Measurements from ENCODE around the gene SGTA.
"Not testable (repeated sequence)": the region's sequence is repeated elsewhere in the genome, so short reads cannot be mapped to it uniquely, and the experiment has no call there.

The SGTA gene

DNA sequence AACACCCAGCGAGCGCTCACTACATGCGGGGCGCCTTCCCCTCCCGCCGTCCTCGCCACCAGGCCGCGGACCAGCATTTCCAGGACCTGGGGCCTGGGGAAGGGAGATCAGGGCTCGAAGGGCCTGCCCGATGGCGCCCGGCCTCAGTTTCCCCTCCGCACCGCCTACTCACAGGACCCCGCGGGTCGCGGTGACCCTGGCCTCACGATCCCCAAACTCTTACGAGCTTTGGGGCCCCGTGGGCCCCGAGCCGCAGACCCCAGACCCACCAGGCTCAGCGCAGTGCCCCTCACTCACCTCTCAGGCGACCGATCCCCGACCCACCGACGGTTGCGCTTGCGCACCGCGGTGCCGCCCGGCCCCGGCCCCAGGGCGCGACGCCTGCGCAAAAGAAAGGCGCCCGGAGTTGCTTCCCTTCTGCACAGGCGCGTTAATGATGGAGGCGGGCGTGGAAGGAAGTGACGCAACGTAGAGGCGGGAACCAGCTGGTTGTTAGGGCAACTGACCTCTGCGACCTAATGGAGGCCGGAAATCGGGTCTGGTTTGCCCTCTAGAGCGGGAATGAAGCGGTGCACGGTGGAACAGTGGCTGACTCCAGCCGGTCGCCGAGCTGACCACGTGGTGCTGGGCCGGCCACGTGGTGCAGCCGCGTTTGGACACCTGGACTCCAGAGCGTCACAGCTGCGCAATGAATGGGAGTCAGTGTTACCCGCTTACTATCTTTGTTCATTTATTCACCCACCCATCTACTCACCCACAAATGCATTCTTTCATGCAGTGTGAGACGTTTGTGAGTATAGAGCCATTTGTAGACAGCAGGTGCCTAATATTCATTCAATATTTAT lies at the start of gene SGTA:
Gene SGTA, minus strand, starts transcription at position 338 of the 845 bp plus-strand sequence. CDS start 14,205 bp downstream, outside the sequence.
- DNase-seq = peak; percentile 97 to 98

- DNase-seq = no peak
These were observed 44.9 kb upstream of the SGTA start for GRCh38 chr19:2827840-2828489.

- no peak for DNase-seq
These were observed 43.9 kb upstream of the SGTA start for GRCh38 chr19:2827022-2827421.

DNA sequence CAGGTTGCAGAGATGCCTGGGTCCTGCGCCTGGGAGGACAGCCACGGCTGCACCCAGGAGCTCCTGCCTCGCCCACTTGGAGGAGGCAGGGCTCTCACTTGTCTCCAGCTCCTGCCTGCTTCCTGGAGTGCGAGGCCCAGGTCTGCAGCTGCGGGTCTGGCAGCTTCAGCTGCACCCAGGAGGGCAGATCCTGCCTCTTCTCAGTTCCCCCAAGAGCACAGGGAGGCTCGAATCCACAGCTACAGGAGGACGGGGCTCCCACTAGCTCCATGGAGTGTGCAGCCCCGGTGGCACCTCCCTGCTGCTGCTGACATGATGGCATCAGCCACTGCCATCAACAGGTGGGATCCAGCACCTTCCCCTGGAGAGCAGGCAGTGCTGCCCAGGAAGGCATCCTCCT lies 41.1 kb upstream of the SGTA start:
- no peak for DNase-seq

- no peak for DNase-seq
These were observed 40.6 kb upstream of the SGTA start for GRCh38 chr19:2823646-2824045.

DNA sequence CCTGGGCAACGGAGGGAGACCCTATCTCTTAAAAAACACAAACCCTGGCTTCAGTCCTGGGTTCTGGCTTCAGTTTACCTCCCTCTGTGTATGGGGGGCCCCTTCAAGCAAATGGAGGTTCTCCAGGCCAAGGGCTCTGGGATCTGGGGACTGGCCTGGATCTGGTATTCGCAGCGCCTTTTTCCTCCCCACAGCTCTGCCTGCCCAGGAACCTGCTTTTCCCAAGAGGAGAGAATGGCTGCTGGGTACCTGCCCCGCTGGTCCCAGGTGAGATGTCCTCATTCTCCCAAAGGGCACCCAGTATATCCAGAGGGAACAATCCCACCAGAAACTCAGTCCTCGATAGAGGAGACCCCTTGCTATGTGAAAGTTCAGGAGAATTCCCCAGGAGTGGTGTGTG lies 39.8 kb upstream of the SGTA start:
- DNase-seq = no peak

GRCh38 chr19:2820112-2820702 lies 37.1 kb upstream of the SGTA start:
- peak in 1 of 2 experiments; percentile 47 for DNase-seq

DNA sequence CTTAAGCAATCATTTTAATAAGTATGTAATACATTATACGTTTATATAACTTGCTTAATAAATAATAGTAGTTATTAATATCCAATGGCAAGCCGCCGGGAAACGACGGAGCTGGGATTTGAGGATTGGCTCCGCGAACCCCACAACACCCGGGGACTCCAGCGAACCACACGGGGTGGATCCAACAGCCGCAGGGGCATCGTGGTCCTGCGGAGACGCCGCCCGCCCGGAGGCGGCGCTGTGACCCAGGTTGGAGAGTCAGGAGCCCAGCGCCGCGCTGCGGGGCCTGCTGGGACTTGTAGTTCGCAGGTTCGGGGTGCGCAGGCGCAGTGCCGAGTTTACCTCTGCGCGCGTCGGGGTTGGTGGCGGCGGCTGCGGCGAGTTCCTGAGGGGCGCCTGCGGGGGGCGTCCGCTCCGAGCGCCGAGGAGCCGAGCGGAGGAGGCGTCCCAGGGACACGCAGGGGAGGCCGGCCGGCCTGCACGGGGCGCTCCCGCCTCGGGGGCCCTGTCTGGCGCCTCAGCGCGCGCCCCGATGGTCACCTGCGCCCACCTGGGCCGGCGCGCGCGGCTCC lies 36.6 kb upstream of the SGTA start, which contains the start of gene ZNF554:
Gene ZNF554, plus strand, starts transcription at position 329 of the 572 bp plus-strand sequence. Its CDS starts 204 bp downstream, at position 533.
- peak; percentile 97 to 98 for DNase-seq

GRCh38 chr19:2817237-2817829 lies 34.3 kb upstream of the SGTA start:
- not testable (repeated sequence) for DNase-seq

DNA sequence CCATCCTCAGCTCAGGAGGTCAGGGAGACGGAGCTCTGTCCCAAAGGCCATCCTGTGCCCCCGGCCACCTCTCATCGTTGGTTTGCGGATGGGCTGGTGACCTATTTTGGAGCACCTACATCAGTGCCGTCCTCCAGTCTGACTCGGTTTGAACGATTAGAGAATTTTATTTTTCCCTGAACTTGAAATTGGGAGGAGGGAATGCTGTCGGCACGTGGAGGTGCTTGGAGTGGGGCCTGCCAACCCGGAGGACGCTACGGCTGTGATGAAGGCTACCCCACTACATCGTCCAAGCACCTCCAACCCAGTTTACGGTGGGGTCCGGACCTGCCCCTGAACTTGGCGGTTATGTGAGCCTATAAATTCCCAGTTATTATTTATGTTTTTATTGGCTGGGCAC lies 33.6 kb upstream of the SGTA start:
- DNase-seq = no peak

- no peak for DNase-seq
These were observed 32.9 kb upstream of the SGTA start for GRCh38 chr19:2815923-2816322.

- DNase-seq = no peak
These were observed 32.1 kb upstream of the SGTA start for GRCh38 chr19:2815191-2815614.

- no peak for DNase-seq
These were observed 31.4 kb upstream of the SGTA start for GRCh38 chr19:2814426-2814825.

DNA sequence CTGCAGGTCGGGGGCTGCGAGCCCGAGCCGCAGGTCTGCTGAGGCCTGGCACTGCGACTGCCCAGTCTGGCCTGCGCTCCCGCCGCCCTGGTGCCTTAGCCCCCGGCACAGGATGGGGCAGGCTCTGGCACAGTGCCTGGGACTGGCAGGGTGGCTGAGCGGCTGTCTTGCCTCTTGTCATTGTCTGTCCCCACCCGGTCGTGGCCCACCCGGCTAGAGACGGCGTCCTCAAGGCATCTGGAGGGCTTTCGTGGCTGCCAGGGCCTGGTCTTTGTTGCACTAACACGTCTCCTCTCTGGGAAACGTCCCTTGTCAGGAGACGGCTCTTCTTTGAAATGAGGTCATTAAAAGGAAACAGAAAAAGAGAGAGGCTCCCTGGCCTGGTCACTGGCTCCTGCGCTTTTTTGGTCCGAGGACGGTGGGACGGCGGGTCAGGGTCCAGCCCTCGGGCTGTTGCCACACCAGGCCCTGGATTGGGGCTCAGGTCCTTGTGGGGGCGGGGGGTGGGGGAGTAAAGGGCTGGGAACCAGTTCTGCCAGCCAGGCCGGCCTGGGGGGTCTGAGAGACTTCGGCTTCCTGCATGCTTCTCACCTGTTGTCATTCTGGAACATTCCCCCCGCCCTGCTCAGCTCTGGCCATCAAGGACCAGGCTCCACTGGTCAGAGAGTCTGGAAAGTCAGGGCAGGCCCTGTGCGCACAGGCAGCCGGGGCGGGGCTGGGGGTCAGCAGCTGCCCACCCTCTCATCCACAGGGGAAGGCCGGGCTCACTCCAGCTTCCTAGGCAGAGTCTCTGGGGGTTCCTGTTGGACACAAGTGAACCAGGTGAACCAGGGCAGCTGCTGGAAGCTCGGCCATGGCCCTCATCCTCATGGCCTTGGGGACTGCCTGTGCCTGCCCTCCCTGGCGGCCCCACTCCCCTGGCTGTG lies 30.4 kb upstream of the SGTA start:
- DNase-seq = no peak

- DNase-seq = no peak
These were observed 29.6 kb upstream of the SGTA start for GRCh38 chr19:2812414-2813234.

GRCh38 chr19:2811735-2812413 lies 28.8 kb upstream of the SGTA start:
- DNase-seq = no peak

DNA sequence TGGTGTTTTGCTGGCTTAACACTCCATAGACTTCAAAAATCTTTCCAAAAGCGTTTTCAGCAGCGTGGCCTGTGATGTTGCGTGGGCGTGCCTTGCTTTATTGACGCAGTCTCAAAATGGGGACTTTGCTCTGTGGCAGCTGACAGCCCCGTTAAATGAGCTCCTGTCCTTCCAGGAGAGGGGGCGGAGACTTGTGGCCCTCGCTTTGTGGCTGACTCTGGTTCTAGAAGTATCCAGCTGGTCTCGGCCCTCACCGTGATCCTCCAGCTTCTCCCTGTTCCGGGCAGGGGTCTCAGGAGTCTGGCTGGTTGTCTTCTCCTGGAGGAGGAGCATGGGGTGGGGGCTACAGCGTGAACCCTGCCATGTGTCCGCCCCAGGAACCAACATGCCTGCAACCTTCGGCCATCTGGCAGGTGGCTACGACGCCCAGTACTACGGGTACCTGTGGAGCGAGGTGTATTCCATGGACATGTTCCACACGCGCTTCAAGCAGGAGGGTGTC lies 28.2 kb upstream of the SGTA start:
- DNase-seq = no peak

DNA sequence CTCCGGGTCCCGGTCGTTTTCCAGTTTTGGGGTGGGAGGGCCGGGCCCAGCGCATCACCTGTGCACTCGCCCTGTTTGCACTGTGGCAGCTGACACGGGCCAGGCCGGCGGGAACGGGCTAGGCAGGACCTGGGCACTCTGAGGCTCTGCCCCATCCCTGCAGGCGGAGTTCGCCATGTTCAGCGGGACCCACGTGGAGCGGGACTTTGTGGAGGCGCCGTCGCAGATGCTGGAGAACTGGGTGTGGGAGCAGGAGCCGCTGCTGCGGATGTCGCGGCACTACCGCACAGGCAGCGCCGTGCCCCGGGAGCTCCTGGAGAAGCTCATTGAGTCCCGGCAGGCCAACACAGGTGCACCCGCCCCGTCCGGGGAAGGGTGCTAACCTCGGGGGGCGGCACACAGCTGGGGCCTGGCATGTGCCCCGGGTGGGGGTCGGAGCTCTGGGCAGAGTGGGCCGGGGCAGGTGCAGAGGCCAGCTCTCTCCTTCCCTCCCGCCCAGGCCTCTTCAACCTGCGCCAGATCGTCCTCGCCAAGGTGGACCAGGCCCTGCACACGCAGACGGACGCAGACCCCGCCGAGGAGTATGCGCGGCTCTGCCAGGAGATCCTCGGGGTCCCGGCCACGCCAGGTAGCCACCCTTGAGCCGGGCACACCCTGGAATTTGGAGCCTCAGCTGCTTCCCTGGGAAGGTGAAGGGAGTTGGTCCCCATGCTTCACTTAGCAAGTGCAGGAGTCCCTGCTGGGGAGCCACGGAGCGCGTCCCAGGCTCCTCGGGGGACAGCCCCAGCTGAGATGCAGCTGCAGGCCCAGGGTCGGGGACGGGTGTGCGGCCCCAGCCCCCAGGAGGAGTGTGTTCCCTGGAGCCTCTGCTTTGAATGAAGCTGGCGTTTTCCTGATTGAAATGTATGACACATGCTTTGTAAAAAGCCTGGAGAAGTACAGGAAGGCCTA lies 27.3 kb upstream of the SGTA start:
- DNase-seq = no peak
